GM23248 (cell line): ENCODE measurements around the gene TRIM59. TPM values are rescaled to one million over a fixed set of nuclear protein-coding genes. Genes with fewer than 3 reads are reported as not detected.

ENCODE experiments used
- DNase-seq: peaks from one replicate; pipeline ENCODE4 v3.0.0-alpha.2; 2015
- H2AFZ ChIP-seq: fragments of 200-600 bp; sonication (generic); 2 replicates; pipeline ENCODE4 v1.6.1; 2016; ENCODE audit warnings: antibody characterized with exemption
- H3F3A ChIP-seq: fragments of 200-600 bp; sonication (generic); 2 replicates; pipeline ENCODE4 v1.6.1; 2016; ENCODE audit warnings: mild to moderate bottlenecking, antibody characterized with exemption, mixed run types; ENCODE audit not compliant: insufficient read depth
- H3K27ac ChIP-seq: fragments of 200-600 bp; sonication (generic); 2 replicates; pipeline ENCODE4 v1.5.1; 2016; ENCODE audit warnings: mild to moderate bottlenecking
- H3K27me3 ChIP-seq: fragments of 200-600 bp; sonication (generic); replicated peaks from 2 replicates; pipeline ENCODE4 v1.6.1; 2016; ENCODE audit warnings: mild to moderate bottlenecking; ENCODE audit not compliant: insufficient read depth
- H3K36me3 ChIP-seq: fragments of 200-600 bp; sonication (generic); 2 replicates; pipeline ENCODE4 v1.6.1; 2016; ENCODE audit warnings: low read depth, mild to moderate bottlenecking
- H3K4me1 ChIP-seq: fragments of 200-600 bp; sonication (generic); 2 replicates; pipeline ENCODE4 v1.6.1; 2016; ENCODE audit warnings: mild to moderate bottlenecking; ENCODE audit not compliant: insufficient read depth
- H3K4me2 ChIP-seq: fragments of 200-600 bp; sonication (generic); one replicate; pipeline ENCODE4 v1.6.1; 2016; ENCODE audit warnings: mild to moderate bottlenecking; ENCODE audit not compliant: unreplicated experiment
- H3K4me3 ChIP-seq: fragments of 200-600 bp; sonication (generic); 2 replicates; pipeline ENCODE4 v1.5.1; 2016; ENCODE audit warnings: mild to moderate bottlenecking
- H3K79me2 ChIP-seq: fragments of 200-600 bp; sonication (generic); 2 replicates; pipeline ENCODE4 v1.6.1; 2016; ENCODE audit warnings: mild to moderate bottlenecking; ENCODE audit not compliant: insufficient read depth
- H3K9ac ChIP-seq: fragments of 200-600 bp; sonication (generic); 2 replicates; pipeline ENCODE4 v1.6.1; 2016; ENCODE audit warnings: mild to moderate bottlenecking
- H3K9me2 ChIP-seq: fragments of 200-600 bp; sonication (generic); 2 replicates; pipeline ENCODE4 v1.6.1; 2016; ENCODE audit warnings: mixed run types, mild to moderate bottlenecking, moderate library complexity; ENCODE audit not compliant: insufficient read depth
- H3K9me3 ChIP-seq: fragments of 200-600 bp; sonication (generic); one replicate; pipeline ENCODE4 v1.6.1; 2017; ENCODE audit warnings: low read depth
- H4K20me1 ChIP-seq: fragments of 200-600 bp; sonication (generic); 2 replicates; pipeline ENCODE4 v1.6.0; 2016; ENCODE audit not compliant: insufficient read depth
- EZH2 ChIP-seq: fragments of 200-600 bp; sonication (generic); IDR thresholded peaks from 2 replicates; pipeline ENCODE4 v1.6.1; 2018; ENCODE audit warnings: antibody characterized with exemption, mild to moderate bottlenecking; ENCODE audit not compliant: insufficient read depth, poor library complexity, severe bottlenecking
- EZH2phosphoT487 ChIP-seq: fragments of 200-600 bp; sonication (generic); IDR thresholded peaks from 2 replicates; pipeline ENCODE4 v1.6.1; 2018; ENCODE audit warnings: antibody characterized with exemption, moderate library complexity, mild to moderate bottlenecking, low read depth; ENCODE audit not compliant: insufficient read depth
- WGBS, 2 experiments: methylation state at CpG; one replicate each; pipeline ENCODE4 v1.1.6; 2015 to 2017; ENCODE audit warnings: low lambda C conversion rate in 2 of 2, low coverage in 1 of 2; ENCODE audit errors: missing lambda C conversion rate in 2 of 2; 5-methylcytosine and 5-hydroxymethylcytosine counted together
- in situ Hi-C: fragments of 300-500 bp; cut with MboI; formaldehyde crosslinking; loops from 2 replicates; pipeline ENCODE4 v1.15.0; 2020
- polyA plus RNA-seq: library from polyadenylated mRNA; unstranded; fragments of >200 nt; fragmentation: Nextera tagmentation; extraction: Ambion mirVana; gene quantifications from 2 replicates; pipeline ENCODE4 v1.2.1, GENCODE V29; 2016
- total RNA-seq: library from RNA; depleted of rRNA; stranded (reverse); fragments of >200 nt; shearing (Covaris generic); gene quantifications from 2 replicates; pipeline ENCODE4 v1.2.3, GENCODE V29; 2014

The TRIM59 gene
- total and polyA plus RNA-seq, 2 experiments from 2014 or later = 14.8 to 23.9 TPM

GRCh38 chr3:160450846-160451245 lies 1.3 kb upstream of the TRIM59 start:
- Histone ChIP-seq H3K9me3 (no peaks in the 10 kb centered on the region), H3K27me3 (no peaks in the 10 kb centered on the region), H3F3A (peaks cover 14% of the 10 kb centered on the region), H3K4me2 (peak overlapping the region; percentile 75), H3K27ac (peak overlapping the region; percentile 78), H3K9ac (peak overlapping the region; percentile 81), H3K9me2 (no peaks in the 10 kb centered on the region), H3K36me3 (no peaks in the 10 kb centered on the region), H2AFZ (peak overlapping the region; percentile 92), H3K4me1 (peaks cover 37% of the 10 kb centered on the region), H3K79me2 (peaks cover 31% of the 10 kb centered on the region), H4K20me1 (no peaks in the 10 kb centered on the region), H3K4me3 (peak overlapping the region; percentile 83)
- in situ Hi-C loops = no loop called here
- WGBS, 2 experiments = 20 to 28% methylated on average over 3 of the region's 3 CpGs
- TF ChIP-seq EZH2 = no peak
- TF ChIP-seq EZH2phosphoT487 = no peak
- DNase-seq = peak; percentile 89

- Histone ChIP-seq H3K79me2 (peaks cover 49% of the 10 kb centered on the region), H3K27me3 (no peaks in the 10 kb centered on the region), H3K9me3 (no peaks in the 10 kb centered on the region), H3K9me2 (no peaks in the 10 kb centered on the region), H4K20me1 (no peaks in the 10 kb centered on the region), H3K27ac (peak overlapping the region; percentile 78), H3K4me2 (peak overlapping the region; percentile 75), H3F3A (peaks cover 14% of the 10 kb centered on the region), H3K36me3 (no peaks in the 10 kb centered on the region), H2AFZ (peak overlapping the region; percentile 92), H3K4me3 (peak overlapping the region; percentile 83), H3K4me1 (peaks cover 37% of the 10 kb centered on the region), H3K9ac (peak overlapping the region; percentile 81)
- WGBS, 2 experiments = 5% methylated on average over 22 to 26 of the region's 26 CpGs
- DNase-seq = peak; percentile 51
- no peak for TF ChIP-seq EZH2phosphoT487
- no peak for TF ChIP-seq EZH2
- in situ Hi-C loops = no loop called here
Observed at GRCh38 chr3:160448845-160449635, 546 bp downstream of the TRIM59 start.

- Histone ChIP-seq H3K27ac (peak overlapping the region; percentile 78), H3K4me2 (peak overlapping the region; percentile 75), H3K79me2 (peaks cover 64% of the 10 kb centered on the region), H3K9ac (peak overlapping the region; percentile 81), H4K20me1 (no peaks in the 10 kb centered on the region), H3K4me1 (peaks cover 37% of the 10 kb centered on the region), H3K4me3 (peak overlapping the region; percentile 83), H3K36me3 (no peaks in the 10 kb centered on the region), H2AFZ (no peak overlapping the region), H3K27me3 (no peaks in the 10 kb centered on the region), H3F3A (peaks cover 18% of the 10 kb centered on the region), H3K9me3 (no peaks in the 10 kb centered on the region), H3K9me2 (no peaks in the 10 kb centered on the region)
- TF ChIP-seq EZH2 (no peak), EZH2phosphoT487 (no peak)
- peak; percentile 77 for DNase-seq
- in situ Hi-C loops = no loop called here
- WGBS, 2 experiments = 34 to 42% methylated on average over 3 of the region's 3 CpGs
Observed at GRCh38 chr3:160447544-160447943, 2.0 kb downstream of the TRIM59 start.

DNA sequence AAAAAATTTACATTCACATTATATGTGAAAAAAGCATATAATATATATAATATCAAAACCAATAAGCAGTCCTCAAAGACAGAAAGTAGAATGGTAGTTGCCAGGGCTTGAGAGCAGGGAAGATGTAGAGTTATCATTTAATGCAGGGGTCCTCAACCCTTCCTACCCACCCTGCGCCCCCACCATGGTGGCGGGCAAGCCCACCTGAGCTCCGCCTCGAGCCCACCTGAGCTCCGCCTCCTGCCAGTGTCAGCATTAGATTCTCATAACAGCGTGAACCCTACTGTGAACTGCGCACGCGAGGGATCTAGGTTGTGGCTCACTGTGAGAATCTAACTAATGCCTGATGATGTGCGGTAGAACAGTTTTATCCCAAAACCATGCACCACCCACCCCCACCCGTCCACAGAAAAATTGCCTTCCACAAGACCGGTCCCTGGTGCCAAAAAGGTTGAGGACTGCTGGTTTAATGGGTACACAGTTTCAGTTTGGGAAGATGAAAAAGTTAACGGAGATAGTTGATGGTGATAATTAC lies 3.0 kb downstream of the TRIM59 start:
- H3K36me3 ChIP-seq = no peaks in the 10 kb centered on the region
- no peak for DNase-seq
- H3K27me3 ChIP-seq = no peaks in the 10 kb centered on the region
- peaks cover 40% of the 10 kb centered on the region for H3K4me1 ChIP-seq
- H3K9me2 ChIP-seq = no peaks in the 10 kb centered on the region
- H3K4me2 ChIP-seq = peak overlapping the region; percentile 75
- no peak overlapping the region for H2AFZ ChIP-seq
- H3F3A ChIP-seq = peaks cover 26% of the 10 kb centered on the region
- no peak overlapping the region for H3K4me3 ChIP-seq
- 91 to 94% methylated on average over 11 to 13 of the region's 13 CpGs for WGBS, 2 experiments
- no peaks in the 10 kb centered on the region for H4K20me1 ChIP-seq
- H3K79me2 ChIP-seq = peaks cover 70% of the 10 kb centered on the region
- H3K9me3 ChIP-seq = no peaks in the 10 kb centered on the region
- in situ Hi-C loops = no loop called here
- no peak for TF ChIP-seq EZH2
- TF ChIP-seq EZH2phosphoT487 = no peak
- no peak overlapping the region for H3K27ac ChIP-seq
- H3K9ac ChIP-seq = no peak overlapping the region
